ENCODE results near the gene PTF1A. TPM values are rescaled to one million over a fixed set of nuclear protein-coding genes. Genes with fewer than 3 reads are reported as not detected.

PTF1A gene
- total RNA-seq, 1 experiment from 2014 or later, result not detected

DNA sequence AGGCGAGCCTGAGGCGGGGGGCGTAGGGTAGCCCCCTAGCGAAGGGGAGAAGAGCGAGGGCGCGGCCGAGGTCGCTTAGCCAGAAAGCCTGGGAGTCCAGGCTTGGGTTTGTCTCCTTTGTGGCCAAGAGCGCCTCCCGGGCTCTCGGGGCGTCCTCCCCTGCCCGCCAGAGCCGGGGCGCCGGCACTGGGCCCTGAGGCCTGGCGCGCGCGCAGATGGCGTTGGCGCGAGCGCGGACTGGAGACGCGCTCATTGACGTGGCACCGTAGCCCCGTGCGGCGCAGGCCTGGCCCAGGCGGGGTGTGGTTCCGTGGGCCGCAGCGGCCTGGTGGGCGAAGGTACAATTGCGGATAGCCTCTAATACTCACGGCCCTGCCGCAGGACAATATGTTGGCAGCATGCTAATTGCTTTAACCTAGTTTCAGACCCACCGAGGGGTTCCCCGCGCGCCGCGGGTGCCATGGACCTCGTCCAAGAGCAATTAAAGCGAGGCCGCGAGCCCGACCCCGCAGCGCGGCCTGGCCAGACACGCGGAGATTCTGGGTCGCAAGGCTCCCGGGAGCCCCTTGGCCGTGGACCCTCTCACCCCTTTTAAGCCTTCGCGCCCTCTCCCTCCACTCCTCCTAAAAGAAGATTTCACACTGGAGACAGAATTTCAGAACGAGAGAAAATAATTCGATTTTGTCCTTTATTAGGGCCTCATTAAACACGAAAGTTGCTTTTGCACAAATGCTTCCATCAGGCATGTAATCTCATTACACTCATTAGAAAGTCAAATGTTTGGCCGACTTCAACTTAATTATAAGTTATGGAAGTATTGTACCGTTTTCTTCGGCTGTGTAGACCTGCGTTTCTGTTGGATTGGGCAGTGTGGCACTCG is 3.1 kb downstream of the PTF1A start:
- H3K27ac Mint-ChIP-seq, result no peak overlapping the region
- no peak for TF ChIP-seq ESRRA (CRISPR knock-in tag; IDR thresholded peaks at IDR 0.05; ENCODE audit: borderline replicate concordance)
- 0 out of 2 replicates have a peak, but pooled peaks have one; percentile 22 for TF ChIP-seq FOXK1 (CRISPR knock-in tag; IDR thresholded peaks at IDR 0.05)
- TF ChIP-seq, protein P1, sequence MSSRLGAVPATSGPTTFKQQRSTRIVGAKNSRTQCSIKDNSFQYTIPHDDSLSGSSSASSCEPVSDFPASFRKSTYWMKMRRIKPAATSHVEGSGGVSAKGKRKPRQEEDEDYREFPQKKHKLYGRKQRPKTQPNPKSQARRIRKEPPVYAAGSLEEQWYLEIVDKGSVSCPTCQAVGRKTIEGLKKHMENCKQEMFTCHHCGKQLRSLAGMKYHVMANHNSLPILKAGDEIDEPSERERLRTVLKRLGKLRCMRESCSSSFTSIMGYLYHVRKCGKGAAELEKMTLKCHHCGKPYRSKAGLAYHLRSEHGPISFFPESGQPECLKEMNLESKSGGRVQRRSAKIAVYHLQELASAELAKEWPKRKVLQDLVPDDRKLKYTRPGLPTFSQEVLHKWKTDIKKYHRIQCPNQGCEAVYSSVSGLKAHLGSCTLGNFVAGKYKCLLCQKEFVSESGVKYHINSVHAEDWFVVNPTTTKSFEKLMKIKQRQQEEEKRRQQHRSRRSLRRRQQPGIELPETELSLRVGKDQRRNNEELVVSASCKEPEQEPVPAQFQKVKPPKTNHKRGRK (CRISPR knock-in tag; IDR thresholded peaks at IDR 0.05; ENCODE audit: borderline replicate concordance), result no peak
- TF ChIP-seq NR1H2 (CRISPR knock-in tag; IDR thresholded peaks at IDR 0.05), result no peak
- peak; percentile 49; the same call in 1 of the 2 replicates for TF ChIP-seq FOXP1 (CRISPR knock-in tag; IDR thresholded peaks at IDR 0.05; ENCODE audit: borderline replicate concordance)
- TF ChIP-seq KAT7 (CRISPR knock-in tag; IDR thresholded peaks at IDR 0.05; ENCODE audit: borderline replicate concordance), result no peak
- TF ChIP-seq, protein P2, sequence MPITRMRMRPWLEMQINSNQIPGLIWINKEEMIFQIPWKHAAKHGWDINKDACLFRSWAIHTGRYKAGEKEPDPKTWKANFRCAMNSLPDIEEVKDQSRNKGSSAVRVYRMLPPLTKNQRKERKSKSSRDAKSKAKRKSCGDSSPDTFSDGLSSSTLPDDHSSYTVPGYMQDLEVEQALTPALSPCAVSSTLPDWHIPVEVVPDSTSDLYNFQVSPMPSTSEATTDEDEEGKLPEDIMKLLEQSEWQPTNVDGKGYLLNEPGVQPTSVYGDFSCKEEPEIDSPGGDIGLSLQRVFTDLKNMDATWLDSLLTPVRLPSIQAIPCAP (CRISPR knock-in tag; IDR thresholded peaks at IDR 0.05), result no peak
- peaks cover 98% of the 10 kb centered on the region for H3K27me3 Mint-ChIP-seq (ENCODE audit: low read depth)
- CTCF ChIA-PET, result no interaction called here
- no peaks in the 10 kb centered on the region for H3K36me3 Mint-ChIP-seq
- peak; percentile 3 for ATAC-seq
- POLR2A ChIA-PET, result no interaction called here
- no peaks in the 10 kb centered on the region for H3K9me3 Mint-ChIP-seq
- DNase-seq (ENCODE audit: low spot score), result no peak
- H3K4me3 Mint-ChIP-seq, result peak overlapping the region; percentile 20; the same call in 1 of the 2 replicates
- peaks cover 44% of the 10 kb centered on the region for H3K4me1 Mint-ChIP-seq

DNA sequence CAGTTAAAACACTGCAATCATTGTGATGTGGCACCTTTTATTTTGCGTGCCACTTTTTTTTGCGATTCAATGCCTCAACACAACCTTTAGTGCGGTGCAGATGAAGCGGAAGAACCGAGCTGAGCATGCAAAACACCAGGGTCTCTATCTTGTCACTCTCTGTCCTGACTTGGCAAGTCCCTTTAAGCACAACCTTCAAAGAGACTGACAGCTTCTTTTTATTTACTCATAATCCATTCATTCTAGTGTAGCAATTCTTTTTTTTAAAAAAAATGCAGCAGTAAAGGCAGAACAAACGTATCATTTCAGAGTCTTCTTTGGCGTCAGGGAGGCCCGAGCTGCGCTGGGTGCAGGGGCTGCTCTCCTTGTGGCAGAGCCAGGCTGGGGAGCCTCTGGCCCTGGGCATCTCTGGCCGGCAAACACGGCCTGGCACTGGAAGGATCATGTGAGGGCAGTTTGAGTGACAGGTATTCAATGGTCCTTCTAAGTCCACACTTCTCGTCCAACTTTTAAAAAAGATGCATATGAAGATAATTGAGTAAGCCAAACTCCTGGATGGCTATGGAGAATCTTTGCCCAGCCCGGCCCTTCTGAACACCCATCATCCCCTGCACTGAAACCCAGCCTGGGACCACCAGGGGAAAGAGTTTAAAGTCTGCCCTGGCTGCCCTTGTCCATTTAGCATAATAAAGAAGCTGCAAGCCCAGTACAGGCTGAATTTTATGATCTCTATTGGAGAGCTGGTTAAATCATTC is 3.9 kb downstream of the PTF1A start:
- Mint-ChIP-seq H3K27ac (no peak overlapping the region), H3K4me1 (peaks cover 44% of the 10 kb centered on the region), H3K36me3 (no peaks in the 10 kb centered on the region), H3K4me3 (0 out of 2 replicates have a peak overlapping the region, but pooled peaks have one; percentile 20), H3K9me3 (no peaks in the 10 kb centered on the region), H3K27me3 (ENCODE audit: low read depth) (peaks cover 98% of the 10 kb centered on the region)
- ChIA-PET POLR2A (no interaction called here), CTCF (interaction anchor here (0.9 kb wide), 1 partner anchor 97 kb away, joined by 3 read pairs; no protein-coding TSS in a partner anchor)
- ATAC-seq (no peak), DNase-seq (ENCODE audit: low spot score) (no peak)
- TF ChIP-seq, protein P3, sequence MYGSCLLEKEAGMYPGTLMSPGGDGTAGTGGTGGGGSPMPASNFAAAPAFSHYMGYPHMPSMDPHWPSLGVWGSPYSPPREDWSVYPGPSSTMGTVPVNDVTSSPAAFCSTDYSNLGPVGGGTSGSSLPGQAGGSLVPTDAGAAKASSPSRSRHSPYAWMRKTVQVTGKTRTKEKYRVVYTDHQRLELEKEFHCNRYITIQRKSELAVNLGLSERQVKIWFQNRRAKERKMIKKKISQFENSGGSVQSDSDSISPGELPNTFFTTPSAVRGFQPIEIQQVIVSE (CRISPR knock-in tag; IDR thresholded peaks at IDR 0.05; ENCODE audit: borderline replicate concordance), result no peak
- TF ChIP-seq, protein P4, sequence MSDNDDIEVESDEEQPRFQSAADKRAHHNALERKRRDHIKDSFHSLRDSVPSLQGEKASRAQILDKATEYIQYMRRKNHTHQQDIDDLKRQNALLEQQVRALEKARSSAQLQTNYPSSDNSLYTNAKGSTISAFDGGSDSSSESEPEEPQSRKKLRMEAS (CRISPR knock-in tag; IDR thresholded peaks at IDR 0.05), result no peak
- TF ChIP-seq ZBTB21 (CRISPR knock-in tag; IDR thresholded peaks at IDR 0.05; ENCODE audit: borderline replicate concordance) (no peak), HMGA2 (CRISPR knock-in tag; IDR thresholded peaks at IDR 0.05) (no peak), NFYB (CRISPR knock-in tag; conservative IDR thresholded peaks at IDR 0.05; ENCODE audit: low read depth) (no peak), FOXK1 (CRISPR knock-in tag; IDR thresholded peaks at IDR 0.05) (no peak), MYBL2 (CRISPR knock-in tag; IDR thresholded peaks at IDR 0.05) (no peak), FOXJ3 (CRISPR knock-in tag; IDR thresholded peaks at IDR 0.05; ENCODE audit: borderline replicate concordance) (no peak), TP53 (CRISPR knock-in tag; IDR thresholded peaks at IDR 0.05) (no peak), ZNF423 (CRISPR knock-in tag; IDR thresholded peaks at IDR 0.05) (no peak)
- TF ChIP-seq, protein P5, sequence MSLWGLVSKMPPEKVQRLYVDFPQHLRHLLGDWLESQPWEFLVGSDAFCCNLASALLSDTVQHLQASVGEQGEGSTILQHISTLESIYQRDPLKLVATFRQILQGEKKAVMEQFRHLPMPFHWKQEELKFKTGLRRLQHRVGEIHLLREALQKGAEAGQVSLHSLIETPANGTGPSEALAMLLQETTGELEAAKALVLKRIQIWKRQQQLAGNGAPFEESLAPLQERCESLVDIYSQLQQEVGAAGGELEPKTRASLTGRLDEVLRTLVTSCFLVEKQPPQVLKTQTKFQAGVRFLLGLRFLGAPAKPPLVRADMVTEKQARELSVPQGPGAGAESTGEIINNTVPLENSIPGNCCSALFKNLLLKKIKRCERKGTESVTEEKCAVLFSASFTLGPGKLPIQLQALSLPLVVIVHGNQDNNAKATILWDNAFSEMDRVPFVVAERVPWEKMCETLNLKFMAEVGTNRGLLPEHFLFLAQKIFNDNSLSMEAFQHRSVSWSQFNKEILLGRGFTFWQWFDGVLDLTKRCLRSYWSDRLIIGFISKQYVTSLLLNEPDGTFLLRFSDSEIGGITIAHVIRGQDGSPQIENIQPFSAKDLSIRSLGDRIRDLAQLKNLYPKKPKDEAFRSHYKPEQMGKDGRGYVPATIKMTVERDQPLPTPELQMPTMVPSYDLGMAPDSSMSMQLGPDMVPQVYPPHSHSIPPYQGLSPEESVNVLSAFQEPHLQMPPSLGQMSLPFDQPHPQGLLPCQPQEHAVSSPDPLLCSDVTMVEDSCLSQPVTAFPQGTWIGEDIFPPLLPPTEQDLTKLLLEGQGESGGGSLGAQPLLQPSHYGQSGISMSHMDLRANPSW (CRISPR knock-in tag; conservative IDR thresholded peaks at IDR 0.05; ENCODE audit: low read depth), result no peak
- TF ChIP-seq, protein P6, sequence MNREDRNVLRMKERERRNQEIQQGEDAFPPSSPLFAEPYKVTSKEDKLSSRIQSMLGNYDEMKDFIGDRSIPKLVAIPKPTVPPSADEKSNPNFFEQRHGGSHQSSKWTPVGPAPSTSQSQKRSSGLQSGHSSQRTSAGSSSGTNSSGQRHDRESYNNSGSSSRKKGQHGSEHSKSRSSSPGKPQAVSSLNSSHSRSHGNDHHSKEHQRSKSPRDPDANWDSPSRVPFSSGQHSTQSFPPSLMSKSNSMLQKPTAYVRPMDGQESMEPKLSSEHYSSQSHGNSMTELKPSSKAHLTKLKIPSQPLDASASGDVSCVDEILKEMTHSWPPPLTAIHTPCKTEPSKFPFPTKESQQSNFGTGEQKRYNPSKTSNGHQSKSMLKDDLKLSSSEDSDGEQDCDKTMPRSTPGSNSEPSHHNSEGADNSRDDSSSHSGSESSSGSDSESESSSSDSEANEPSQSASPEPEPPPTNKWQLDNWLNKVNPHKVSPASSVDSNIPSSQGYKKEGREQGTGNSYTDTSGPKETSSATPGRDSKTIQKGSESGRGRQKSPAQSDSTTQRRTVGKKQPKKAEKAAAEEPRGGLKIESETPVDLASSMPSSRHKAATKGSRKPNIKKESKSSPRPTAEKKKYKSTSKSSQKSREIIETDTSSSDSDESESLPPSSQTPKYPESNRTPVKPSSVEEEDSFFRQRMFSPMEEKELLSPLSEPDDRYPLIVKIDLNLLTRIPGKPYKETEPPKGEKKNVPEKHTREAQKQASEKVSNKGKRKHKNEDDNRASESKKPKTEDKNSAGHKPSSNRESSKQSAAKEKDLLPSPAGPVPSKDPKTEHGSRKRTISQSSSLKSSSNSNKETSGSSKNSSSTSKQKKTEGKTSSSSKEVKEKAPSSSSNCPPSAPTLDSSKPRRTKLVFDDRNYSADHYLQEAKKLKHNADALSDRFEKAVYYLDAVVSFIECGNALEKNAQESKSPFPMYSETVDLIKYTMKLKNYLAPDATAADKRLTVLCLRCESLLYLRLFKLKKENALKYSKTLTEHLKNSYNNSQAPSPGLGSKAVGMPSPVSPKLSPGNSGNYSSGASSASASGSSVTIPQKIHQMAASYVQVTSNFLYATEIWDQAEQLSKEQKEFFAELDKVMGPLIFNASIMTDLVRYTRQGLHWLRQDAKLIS (CRISPR knock-in tag; IDR thresholded peaks at IDR 0.05; ENCODE audit: borderline replicate concordance), result no peak
- TF ChIP-seq, protein P7, sequence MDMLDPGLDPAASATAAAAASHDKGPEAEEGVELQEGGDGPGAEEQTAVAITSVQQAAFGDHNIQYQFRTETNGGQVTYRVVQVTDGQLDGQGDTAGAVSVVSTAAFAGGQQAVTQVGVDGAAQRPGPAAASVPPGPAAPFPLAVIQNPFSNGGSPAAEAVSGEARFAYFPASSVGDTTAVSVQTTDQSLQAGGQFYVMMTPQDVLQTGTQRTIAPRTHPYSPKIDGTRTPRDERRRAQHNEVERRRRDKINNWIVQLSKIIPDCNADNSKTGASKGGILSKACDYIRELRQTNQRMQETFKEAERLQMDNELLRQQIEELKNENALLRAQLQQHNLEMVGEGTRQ (CRISPR knock-in tag; IDR thresholded peaks at IDR 0.05), result no peak
- TF ChIP-seq, protein P8, sequence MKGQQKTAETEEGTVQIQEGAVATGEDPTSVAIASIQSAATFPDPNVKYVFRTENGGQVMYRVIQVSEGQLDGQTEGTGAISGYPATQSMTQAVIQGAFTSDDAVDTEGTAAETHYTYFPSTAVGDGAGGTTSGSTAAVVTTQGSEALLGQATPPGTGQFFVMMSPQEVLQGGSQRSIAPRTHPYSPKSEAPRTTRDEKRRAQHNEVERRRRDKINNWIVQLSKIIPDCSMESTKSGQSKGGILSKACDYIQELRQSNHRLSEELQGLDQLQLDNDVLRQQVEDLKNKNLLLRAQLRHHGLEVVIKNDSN (CRISPR knock-in tag; IDR thresholded peaks at IDR 0.05), result no peak

All from WTC11 (cell line).